ENCODE results near the gene KLK1. TPM values are rescaled to one million over a fixed set of nuclear protein-coding genes. Genes with fewer than 3 reads are reported as not detected.
"Not testable (repeated sequence)": the region's sequence is repeated elsewhere in the genome, so short reads cannot be mapped to it uniquely, and the experiment has no call there.

The KLK1 gene
- total RNA-seq, 1 experiment from 2014 or later, result not detected

- DNase-seq (ENCODE audit: low read depth), result peak; percentile 50
Measured at GRCh38 chr19:50794074-50794875, 29.3 kb downstream of the KLK1 start.

- no peak for DNase-seq (ENCODE audit: low read depth)
Measured at GRCh38 chr19:50793558-50794065, 30.0 kb downstream of the KLK1 start.

GRCh38 chr19:50792272-50793250 is 31.0 kb downstream of the KLK1 start:
- no peak for DNase-seq (ENCODE audit: low read depth)

- DNase-seq (ENCODE audit: low read depth), result no peak
Measured at GRCh38 chr19:50791594-50792271, 31.9 kb downstream of the KLK1 start.

- no peak for DNase-seq (ENCODE audit: low read depth)
Measured at GRCh38 chr19:50790922-50791467, 32.6 kb downstream of the KLK1 start.

GRCh38 chr19:50790396-50790795 is 33.2 kb downstream of the KLK1 start, which contains the start of gene ACP4:
Gene ACP4 (plus strand): TSS chr19:50790415. CDS start chr19:50790415, 0 bp downstream.
- DNase-seq (ENCODE audit: low read depth), result no peak

- no peak for DNase-seq (ENCODE audit: low read depth)
Measured at GRCh38 chr19:50785329-50785728, 38.3 kb downstream of the KLK1 start.

- DNase-seq (ENCODE audit: low read depth), result no peak
Measured at GRCh38 chr19:50784710-50785109, 38.9 kb downstream of the KLK1 start.

- not testable (repeated sequence) for DNase-seq (ENCODE audit: low read depth)
Measured at GRCh38 chr19:50783848-50784152, 39.8 kb downstream of the KLK1 start.

GRCh38 chr19:50780753-50781435 is 42.7 kb downstream of the KLK1 start:
- no peak for DNase-seq (ENCODE audit: low read depth)

GRCh38 chr19:50779504-50780457 is 43.8 kb downstream of the KLK1 start:
- peak; percentile 55 for DNase-seq (ENCODE audit: low read depth)

- no peak for DNase-seq (ENCODE audit: low read depth)
Measured at GRCh38 chr19:50778906-50779430, 44.6 kb downstream of the KLK1 start.

- DNase-seq (ENCODE audit: low read depth), result peak; percentile 41
Measured at GRCh38 chr19:50777830-50778303, 45.7 kb downstream of the KLK1 start.

GRCh38 chr19:50777261-50777660 is 46.3 kb downstream of the KLK1 start:
- no peak for DNase-seq (ENCODE audit: low read depth)

GRCh38 chr19:50776131-50776530 is 47.5 kb downstream of the KLK1 start:
- no peak for DNase-seq (ENCODE audit: low read depth)

- not testable (repeated sequence) for DNase-seq (ENCODE audit: low read depth)
Measured at GRCh38 chr19:50773454-50773853, 50.1 kb downstream of the KLK1 start.

- not testable (repeated sequence) for DNase-seq (ENCODE audit: low read depth)
Measured at GRCh38 chr19:50772912-50773311, 50.7 kb downstream of the KLK1 start.

- DNase-seq (ENCODE audit: low read depth), result no peak
Measured at GRCh38 chr19:50772476-50772875, 51.1 kb downstream of the KLK1 start.

GRCh38 chr19:50770888-50771287 is 52.7 kb downstream of the KLK1 start:
- DNase-seq (ENCODE audit: low read depth), result no peak

Measured in M059J (cell line).